Nephron (organoid): ENCODE measurements around the gene TBCCD1.
"Not testable (repeated sequence)": the region's sequence is repeated elsewhere in the genome, so short reads cannot be mapped to it uniquely, and the experiment has no call there.

Experiments used
- H3K27ac Mint-ChIP-seq, 3 experiments: 2 replicates each; pipeline ENCODE4 v1.8.0; 2020; ENCODE audit warnings: mixed read lengths in 3 of 3, mild to moderate bottlenecking in 2 of 3, moderate library complexity in 1 of 3
- H3K27me3 Mint-ChIP-seq: 2 replicates; pipeline ENCODE4 v1.8.0; 2021; ENCODE audit warnings: low read depth, mild to moderate bottlenecking, moderate library complexity, mixed read lengths
- H3K36me3 Mint-ChIP-seq: 2 replicates; pipeline ENCODE4 v1.8.0; 2020; ENCODE audit warnings: low read depth, mixed read lengths
- H3K4me1 Mint-ChIP-seq: 2 replicates; pipeline ENCODE4 v1.8.0; 2020; ENCODE audit warnings: mixed read lengths
- H3K4me3 Mint-ChIP-seq, 3 experiments: 2 replicates each; pipeline ENCODE4 v1.8.0; 2020; ENCODE audit warnings: mild to moderate bottlenecking in 3 of 3, mixed read lengths in 3 of 3, moderate library complexity in 2 of 3
- H3K9me3 Mint-ChIP-seq: 2 replicates; pipeline ENCODE4 v1.8.0; 2020; ENCODE audit warnings: mixed read lengths
- CTCF ChIP-seq, 3 experiments: fragments of 200-600 bp; sonication (generic); IDR thresholded peaks; one replicate each; pipeline ENCODE4 v1.5.0; 2021; ENCODE audit warnings: antibody characterized with exemption in 3 of 3; ENCODE audit not compliant: unreplicated experiment in 3 of 3

TBCCD1 gene

GRCh38 chr3:186532598-186533072 is 34.5 kb downstream of the TBCCD1 start:
- peak overlapping the region; percentile 32 to 93 (median 63) for H3K27ac Mint-ChIP-seq
- H3K4me1 Mint-ChIP-seq, result no peaks in the 10 kb centered on the region
- no peak for TF ChIP-seq CTCF (IDR thresholded peaks at IDR 0.05; ENCODE audit: unreplicated experiment in 3 of 3)
- no peaks in the 10 kb centered on the region for H3K36me3 Mint-ChIP-seq
- no peaks in the 10 kb centered on the region for H3K9me3 Mint-ChIP-seq
- H3K4me3 Mint-ChIP-seq, result no peak overlapping the region
- H3K27me3 Mint-ChIP-seq, result peaks cover 7% of the 10 kb centered on the region

GRCh38 chr3:186531694-186532093 is 35.4 kb downstream of the TBCCD1 start:
- not testable (repeated sequence) for H3K4me1 Mint-ChIP-seq, H3K4me3 Mint-ChIP-seq, H3K9me3 Mint-ChIP-seq, H3K36me3 Mint-ChIP-seq
- Mint-ChIP-seq H3K27me3 (peaks cover 11% of the 10 kb centered on the region), H3K27ac (peak overlapping the region in 1 of 3 experiments; percentile 93)

- TF ChIP-seq CTCF (IDR thresholded peaks at IDR 0.05; ENCODE audit: unreplicated experiment in 3 of 3), result no peak
- no peaks in the 10 kb centered on the region for H3K36me3 Mint-ChIP-seq
- H3K4me1 Mint-ChIP-seq, result no peaks in the 10 kb centered on the region
- H3K9me3 Mint-ChIP-seq, result no peaks in the 10 kb centered on the region
- peaks cover 13% of the 10 kb centered on the region for H3K27me3 Mint-ChIP-seq
- H3K27ac Mint-ChIP-seq, result peak overlapping the region in 2 of 3 experiments; percentile 14 to 69
- no peak overlapping the region for H3K4me3 Mint-ChIP-seq
Observed at GRCh38 chr3:186530415-186530814, 36.7 kb downstream of the TBCCD1 start.

GRCh38 chr3:186529201-186529999 is 37.7 kb downstream of the TBCCD1 start:
- Mint-ChIP-seq H3K4me1 (no peaks in the 10 kb centered on the region), H3K36me3 (no peaks in the 10 kb centered on the region), H3K9me3 (no peaks in the 10 kb centered on the region), H3K4me3 (no peak overlapping the region), H3K27ac (no peak overlapping the region), H3K27me3 (peaks cover 15% of the 10 kb centered on the region)
- TF ChIP-seq CTCF (IDR thresholded peaks at IDR 0.05; ENCODE audit: unreplicated experiment in 3 of 3), result no peak

- Mint-ChIP-seq H3K9me3 (no peaks in the 10 kb centered on the region), H3K4me1 (peaks cover under 1% of the 10 kb centered on the region), H3K27ac (no peak overlapping the region), H3K36me3 (no peaks in the 10 kb centered on the region), H3K4me3 (no peak overlapping the region), H3K27me3 (peaks cover 15% of the 10 kb centered on the region)
- no peak for TF ChIP-seq CTCF (IDR thresholded peaks at IDR 0.05; ENCODE audit: unreplicated experiment in 3 of 3)
Observed at GRCh38 chr3:186526256-186526606, 40.9 kb downstream of the TBCCD1 start.

GRCh38 chr3:186525369-186526255 is 41.5 kb downstream of the TBCCD1 start:
- Mint-ChIP-seq H3K4me3 (no peak overlapping the region), H3K4me1 (peaks cover 6% of the 10 kb centered on the region), H3K36me3 (no peaks in the 10 kb centered on the region), H3K27me3 (peaks cover 15% of the 10 kb centered on the region), H3K27ac (peak overlapping the region in 1 of 3 experiments; percentile 59), H3K9me3 (no peaks in the 10 kb centered on the region)
- no peak for TF ChIP-seq CTCF (IDR thresholded peaks at IDR 0.05; ENCODE audit: unreplicated experiment in 3 of 3)
